Ectodermal cell (in vitro differentiated cells): ENCODE results near the gene CNST.
"Not testable (repeated sequence)": the region's sequence is repeated elsewhere in the genome, so short reads cannot be mapped to it uniquely, and the experiment has no call there.

Experiments
- H3K27ac ChIP-seq: 2 replicates; pipeline ENCODE4 v1.7.0; 2013; ENCODE audit warnings: mild to moderate bottlenecking, low read depth, low read length; ENCODE audit not compliant: insufficient read depth, poor library complexity, severe bottlenecking
- H3K27me3 ChIP-seq: 2 replicates; pipeline ENCODE4 v1.7.0; 2013; ENCODE audit warnings: mild to moderate bottlenecking, low read length; ENCODE audit not compliant: insufficient read depth, control insufficient read depth, poor library complexity, severe bottlenecking
- H3K36me3 ChIP-seq: one replicate; pipeline ENCODE4 v1.7.0; 2013; ENCODE audit warnings: low read length; ENCODE audit not compliant: control insufficient read depth, insufficient read depth
- H3K4me1 ChIP-seq: one replicate; pipeline ENCODE4 v1.7.0; 2013; ENCODE audit warnings: low read length; ENCODE audit not compliant: control insufficient read depth, insufficient read depth
- H3K4me3 ChIP-seq: 2 replicates; pipeline ENCODE4 v1.7.0; 2013; ENCODE audit warnings: low read depth, low read length, control low read depth; ENCODE audit not compliant: insufficient read depth
- H3K9me3 ChIP-seq: 2 replicates; pipeline ENCODE4 v1.7.0; 2013; ENCODE audit warnings: mild to moderate bottlenecking, low read length, moderate library complexity; ENCODE audit not compliant: control insufficient read depth
- WGBS, 2 experiments: methylation state at CpG; one replicate each; pipeline ENCODE4 v1.1.7; 2013; ENCODE audit warnings: missing lambda C conversion rate in 2 of 2; 5-methylcytosine and 5-hydroxymethylcytosine counted together

CNST gene

GRCh38 chr1:246634659-246635058 is 68.4 kb downstream of the CNST start:
- H3K9me3 ChIP-seq, H3K27ac ChIP-seq, H3K4me3 ChIP-seq, H3K27me3 ChIP-seq, H3K4me1 ChIP-seq, H3K36me3 ChIP-seq: not testable (repeated sequence)
- 95 to 97% methylated on average over 20 to 22 of the region's 26 CpGs for WGBS, 2 experiments

GRCh38 chr1:246638941-246639655 is 72.8 kb downstream of the CNST start:
- Histone ChIP-seq H3K9me3 (no peaks in the 10 kb centered on the region), H3K27me3 (no peaks in the 10 kb centered on the region), H3K4me3 (no peak overlapping the region), H3K27ac (no peak overlapping the region), H3K36me3 (no peaks in the 10 kb centered on the region), H3K4me1 (no peaks in the 10 kb centered on the region)
- WGBS, 2 experiments, result 95 to 96% methylated on average over 16 of the region's 16 CpGs

- no peak overlapping the region for H3K4me3 ChIP-seq
- no peaks in the 10 kb centered on the region for H3K36me3 ChIP-seq
- WGBS, 2 experiments, result 96% methylated on average over 9 of the region's 9 CpGs
- H3K27ac ChIP-seq, result no peak overlapping the region
- no peaks in the 10 kb centered on the region for H3K9me3 ChIP-seq
- no peaks in the 10 kb centered on the region for H3K27me3 ChIP-seq
- no peaks in the 10 kb centered on the region for H3K4me1 ChIP-seq
Observed at GRCh38 chr1:246639732-246640131, 73.5 kb downstream of the CNST start.

GRCh38 chr1:246640747-246641146 is 74.5 kb downstream of the CNST start:
- 94 to 100% methylated on average over 2 of the region's 2 CpGs for WGBS, 2 experiments
- no peaks in the 10 kb centered on the region for H3K9me3 ChIP-seq
- H3K27me3 ChIP-seq, result no peaks in the 10 kb centered on the region
- H3K4me1 ChIP-seq, result no peaks in the 10 kb centered on the region
- no peak overlapping the region for H3K4me3 ChIP-seq
- no peak overlapping the region for H3K27ac ChIP-seq
- H3K36me3 ChIP-seq, result no peaks in the 10 kb centered on the region

GRCh38 chr1:246641394-246641793 is 75.1 kb downstream of the CNST start:
- H3K9me3 ChIP-seq, result no peaks in the 10 kb centered on the region
- H3K4me3 ChIP-seq, result no peak overlapping the region
- no peaks in the 10 kb centered on the region for H3K36me3 ChIP-seq
- WGBS, 2 experiments, result 93 to 95% methylated on average over 2 of the region's 2 CpGs
- no peak overlapping the region for H3K27ac ChIP-seq
- no peaks in the 10 kb centered on the region for H3K4me1 ChIP-seq
- H3K27me3 ChIP-seq, result no peaks in the 10 kb centered on the region

GRCh38 chr1:246642719-246643118 is 76.5 kb downstream of the CNST start:
- WGBS, 2 experiments, result 96% methylated on average over 6 of the region's 6 CpGs
- no peak overlapping the region for H3K4me3 ChIP-seq
- no peaks in the 10 kb centered on the region for H3K9me3 ChIP-seq
- no peaks in the 10 kb centered on the region for H3K27me3 ChIP-seq
- no peak overlapping the region for H3K27ac ChIP-seq
- no peaks in the 10 kb centered on the region for H3K4me1 ChIP-seq
- no peaks in the 10 kb centered on the region for H3K36me3 ChIP-seq

- Histone ChIP-seq H3K9me3 (no peaks in the 10 kb centered on the region), H3K36me3 (no peaks in the 10 kb centered on the region), H3K4me3 (no peak overlapping the region), H3K27ac (no peak overlapping the region), H3K4me1 (no peaks in the 10 kb centered on the region), H3K27me3 (no peaks in the 10 kb centered on the region)
- WGBS, 2 experiments, result 29% methylated on average over 10 of the region's 10 CpGs
Observed at GRCh38 chr1:246647113-246647512, 80.9 kb downstream of the CNST start.

- no peaks in the 10 kb centered on the region for H3K9me3 ChIP-seq
- no peak overlapping the region for H3K4me3 ChIP-seq
- 93 to 94% methylated on average over 8 of the region's 8 CpGs for WGBS, 2 experiments
- no peaks in the 10 kb centered on the region for H3K4me1 ChIP-seq
- no peaks in the 10 kb centered on the region for H3K36me3 ChIP-seq
- no peak overlapping the region for H3K27ac ChIP-seq
- H3K27me3 ChIP-seq, result no peaks in the 10 kb centered on the region
Observed at GRCh38 chr1:246647513-246647912, 81.3 kb downstream of the CNST start.

GRCh38 chr1:246651012-246651695 is 84.9 kb downstream of the CNST start:
- Histone ChIP-seq H3K27ac (no peak overlapping the region), H3K36me3 (peaks cover 4% of the 10 kb centered on the region), H3K9me3 (no peaks in the 10 kb centered on the region), H3K27me3 (no peaks in the 10 kb centered on the region), H3K4me3 (no peak overlapping the region), H3K4me1 (no peaks in the 10 kb centered on the region)
- WGBS, 2 experiments, result 93 to 95% methylated on average over 5 of the region's 6 CpGs

GRCh38 chr1:246658567-246658966 is 92.3 kb downstream of the CNST start:
- Histone ChIP-seq H3K27ac (no peak overlapping the region), H3K9me3 (no peaks in the 10 kb centered on the region), H3K27me3 (no peaks in the 10 kb centered on the region), H3K4me1 (no peaks in the 10 kb centered on the region), H3K4me3 (no peak overlapping the region), H3K36me3 (peaks cover 4% of the 10 kb centered on the region)
- WGBS, 2 experiments, result 89 to 95% methylated on average over 6 of the region's 6 CpGs
